GM19395 (cell line): ENCODE data around the gene HEBP2.
"Not testable (repeated sequence)": the region's sequence is repeated elsewhere in the genome, so short reads cannot be mapped to it uniquely, and the experiment has no call there.

ENCODE experiments used
- ATAC-seq: cut with Tn5 transposase; IDR thresholded peaks from one replicate; pipeline ENCODE4 v1.9.1; 2021; ENCODE audit warnings: mild to moderate bottlenecking, moderate library complexity; ENCODE audit not compliant: unreplicated experiment

HEBP2 gene

GRCh38 chr6:138422861-138423260, 18.8 kb downstream of the HEBP2 start:
- no peak for ATAC-seq

GRCh38 chr6:138424004-138424904, 20.2 kb downstream of the HEBP2 start:
- ATAC-seq, result no peak

GRCh38 chr6:138425256-138425655, 21.2 kb downstream of the HEBP2 start:
- ATAC-seq, result not testable (repeated sequence)

GRCh38 chr6:138426500-138427123, 22.6 kb downstream of the HEBP2 start:
- ATAC-seq, result no peak

GRCh38 chr6:138427701-138428100, 23.7 kb downstream of the HEBP2 start:
- no peak for ATAC-seq

GRCh38 chr6:138428944-138429598, 25.0 kb downstream of the HEBP2 start:
- ATAC-seq, result no peak

GRCh38 chr6:138429761-138430160, 25.7 kb downstream of the HEBP2 start:
- no peak for ATAC-seq

GRCh38 chr6:138430361-138431145, 26.5 kb downstream of the HEBP2 start:
- ATAC-seq, result no peak

GRCh38 chr6:138431256-138432062, 27.4 kb downstream of the HEBP2 start:
- no peak for ATAC-seq

- no peak for ATAC-seq
Measured at GRCh38 chr6:138432063-138432356, 28.0 kb downstream of the HEBP2 start.

GRCh38 chr6:138434096-138434495, 30.1 kb downstream of the HEBP2 start:
- no peak for ATAC-seq

- no peak for ATAC-seq
Measured at GRCh38 chr6:138434925-138435324, 30.9 kb downstream of the HEBP2 start.

- no peak for ATAC-seq
Measured at GRCh38 chr6:138439546-138439945, 35.5 kb downstream of the HEBP2 start.

GRCh38 chr6:138440296-138440695, 36.3 kb downstream of the HEBP2 start:
- no peak for ATAC-seq

- no peak for ATAC-seq
Measured at GRCh38 chr6:138440758-138441357, 36.8 kb downstream of the HEBP2 start.

GRCh38 chr6:138441965-138442364, 37.9 kb downstream of the HEBP2 start:
- ATAC-seq, result no peak

- no peak for ATAC-seq
Measured at GRCh38 chr6:138442663-138443062, 38.6 kb downstream of the HEBP2 start.

GRCh38 chr6:138443979-138444378, 40.0 kb downstream of the HEBP2 start:
- no peak for ATAC-seq

GRCh38 chr6:138446821-138447220, 42.8 kb downstream of the HEBP2 start:
- ATAC-seq, result no peak

- peak; percentile 68 for ATAC-seq
Measured at GRCh38 chr6:138450445-138450844, 46.4 kb downstream of the HEBP2 start.
